Stimulated activated CD4-positive, alpha-beta T cell treated with anti-CD3 and anti-CD28 coated beads, TNF-alpha, amount 100 ng/mL, for 1 hour (primary cell): ENCODE data around the gene SMG7.

Experiments used
- DNase-seq, 3 donors: peaks; one replicate each; pipeline ENCODE4 v3.0.0-alpha.2; 2020; ENCODE audit warnings: low read depth in 3 of 3, low spot score in 1 of 3

The SMG7 gene

DNA sequence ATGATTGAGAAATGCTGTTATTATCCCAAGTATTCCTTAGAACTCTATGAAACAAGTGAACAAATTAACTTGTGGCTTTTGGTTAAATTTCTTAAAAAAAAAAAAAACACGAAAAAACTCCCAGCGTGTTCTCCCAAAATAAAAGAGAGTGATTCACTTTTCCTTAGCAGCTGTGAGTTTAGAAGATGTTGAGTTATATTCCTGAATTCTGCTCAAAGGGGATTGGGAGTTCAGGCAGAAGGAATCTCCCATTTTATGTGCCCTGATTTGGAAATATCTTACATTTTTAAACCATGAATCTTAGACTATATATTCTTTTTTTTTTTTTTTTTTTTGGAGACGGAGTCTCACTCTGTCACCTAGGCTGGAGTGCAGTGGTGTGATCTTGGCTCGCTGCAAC, 34.3 kb downstream of the SMG7 start:
- no peak for DNase-seq

DNA sequence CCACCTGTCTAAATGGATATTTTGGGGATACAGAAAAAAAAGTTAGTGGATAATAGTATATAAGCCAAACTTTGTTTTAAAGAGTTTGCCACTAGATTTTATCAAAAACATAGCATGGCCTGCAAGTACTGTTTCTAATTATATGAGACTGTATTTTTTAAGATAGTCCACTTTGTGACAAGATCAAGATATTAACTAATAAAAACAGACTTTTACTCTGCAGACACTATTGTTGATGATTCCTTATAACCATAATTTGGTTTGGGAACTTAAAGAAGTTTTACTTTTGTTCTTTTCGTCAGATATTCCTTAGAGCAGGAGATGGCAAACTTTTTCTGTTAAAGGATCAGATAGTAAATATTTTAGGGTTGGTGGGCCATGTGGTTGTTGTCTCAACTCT, 36.4 kb downstream of the SMG7 start:
- DNase-seq, result no peak

DNA sequence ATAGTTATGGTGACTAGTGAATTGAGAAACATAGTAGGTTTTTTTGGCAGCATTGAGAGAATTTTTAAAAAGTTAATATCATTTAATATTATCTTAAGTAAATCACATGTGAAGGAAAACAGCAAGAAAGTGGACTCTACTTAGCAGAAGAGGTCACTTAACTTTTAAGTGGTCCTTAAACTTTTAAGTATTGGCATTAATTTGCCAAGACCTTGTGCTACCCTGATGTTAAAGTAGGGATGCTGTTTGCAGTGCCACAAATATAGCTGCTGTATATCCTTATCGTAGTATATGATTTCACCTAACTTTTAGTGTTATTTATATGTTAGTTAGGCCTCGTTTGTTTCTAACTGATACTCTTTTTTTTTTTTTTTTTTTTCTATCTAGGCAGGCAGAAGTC, 40.2 kb downstream of the SMG7 start:
- no peak for DNase-seq

DNA sequence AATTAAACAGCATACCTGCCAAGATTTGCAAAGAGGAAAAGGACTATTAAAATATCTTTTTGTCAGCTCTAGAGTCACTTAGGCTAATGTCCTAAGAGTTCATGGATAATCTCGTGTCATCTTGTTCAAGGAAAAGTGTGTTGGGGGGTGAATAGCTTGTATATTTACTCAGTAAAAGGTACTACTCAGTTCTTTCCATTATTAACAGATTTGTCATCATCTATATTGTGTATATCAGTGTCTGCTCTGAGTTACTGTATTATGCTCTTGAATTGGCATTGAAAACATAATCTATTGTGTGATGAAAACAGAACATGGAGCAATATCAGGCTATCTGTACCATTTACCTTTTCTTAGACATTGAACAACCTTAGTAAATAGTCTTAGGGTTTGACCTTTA, 41.9 kb downstream of the SMG7 start:
- DNase-seq, result no peak

DNA sequence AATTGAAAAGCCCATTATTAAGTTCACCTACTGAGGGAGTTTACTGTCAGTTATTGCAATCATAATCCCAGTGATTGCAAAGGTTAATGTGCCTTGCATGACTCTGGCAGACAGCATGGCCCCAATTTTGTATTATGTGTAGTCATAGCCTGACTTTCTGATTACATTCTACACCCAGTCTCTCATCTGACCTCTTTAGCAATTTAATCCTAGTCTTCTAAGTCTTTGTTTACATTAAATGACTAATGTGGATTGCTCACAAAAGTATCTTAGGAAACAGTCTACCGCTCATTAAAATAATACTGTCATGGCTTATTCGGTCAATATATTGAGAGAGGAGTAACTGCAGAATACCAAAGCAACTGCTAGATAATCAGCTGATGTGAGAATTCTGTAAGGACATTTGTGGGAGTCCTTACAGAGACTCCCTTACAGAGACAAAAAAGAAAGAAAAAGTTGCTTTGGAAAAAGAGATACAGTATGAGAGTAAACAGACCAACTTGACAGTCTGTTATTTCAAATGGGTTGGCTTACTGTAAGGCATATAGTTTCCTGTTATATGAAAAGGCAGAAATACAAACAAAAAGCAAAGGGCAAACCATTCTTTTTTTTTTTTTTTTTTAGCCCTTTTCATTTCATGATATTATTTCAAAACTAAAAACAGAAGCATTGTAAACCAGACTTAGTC, 42.8 kb downstream of the SMG7 start:
- no peak for DNase-seq

DNA sequence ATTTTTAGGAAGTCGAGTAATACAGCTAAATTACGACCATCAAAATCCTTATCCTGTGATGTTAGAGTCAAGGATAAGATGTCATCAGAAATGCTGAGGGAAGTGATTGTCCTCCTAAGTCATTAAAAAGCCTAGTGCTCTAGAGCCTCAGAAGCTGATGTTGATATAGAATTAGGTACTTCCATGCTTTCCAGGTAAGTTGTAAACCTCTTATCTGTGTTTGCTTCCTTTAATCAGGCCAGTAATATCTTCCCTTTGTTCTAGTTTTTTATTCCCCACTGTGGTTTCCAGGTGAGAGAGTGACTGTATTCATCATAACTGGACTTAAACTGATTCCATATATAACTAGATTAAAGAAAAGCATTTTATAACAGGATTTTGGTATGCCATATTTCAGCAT, 44.4 kb downstream of the SMG7 start:
- no peak for DNase-seq

DNA sequence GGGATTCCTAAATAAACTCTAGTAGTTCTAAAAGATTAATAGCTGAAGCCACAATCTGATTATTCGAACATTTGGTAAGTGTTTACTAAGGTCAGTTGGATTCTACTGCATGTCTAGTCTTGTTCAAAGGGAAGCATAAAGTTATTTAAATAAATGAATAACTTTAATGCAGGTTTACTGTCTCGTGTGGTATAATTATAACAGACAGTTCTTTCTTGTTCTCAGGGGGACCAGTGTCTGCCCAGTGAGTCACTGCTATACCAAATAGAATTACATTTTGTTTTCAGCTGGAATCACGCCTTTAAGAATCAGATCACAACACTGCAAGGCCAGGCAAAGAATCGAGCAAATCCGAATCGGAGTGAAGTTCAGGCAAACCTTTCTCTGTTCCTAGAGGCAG, 45.1 kb downstream of the SMG7 start:
- DNase-seq, result no peak

DNA sequence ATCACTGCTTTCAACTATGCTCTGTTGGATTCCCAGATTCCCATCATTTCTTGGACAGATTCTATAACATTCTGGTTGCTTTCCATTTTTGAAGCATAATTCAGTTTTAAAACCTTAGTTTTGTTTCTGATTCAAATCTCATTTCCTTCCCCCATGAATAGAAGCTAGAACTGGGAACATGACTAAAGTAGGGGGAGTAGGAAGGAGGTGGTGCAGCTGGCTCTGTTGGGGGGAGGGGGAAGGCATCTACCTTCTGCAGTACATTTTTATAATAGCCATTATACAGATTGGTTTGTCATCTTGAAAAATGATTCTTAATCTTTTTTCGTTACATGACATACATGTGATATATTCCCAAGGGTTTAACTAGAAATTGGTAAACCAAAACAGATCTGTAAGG, 48.1 kb downstream of the SMG7 start:
- no peak for DNase-seq

DNA sequence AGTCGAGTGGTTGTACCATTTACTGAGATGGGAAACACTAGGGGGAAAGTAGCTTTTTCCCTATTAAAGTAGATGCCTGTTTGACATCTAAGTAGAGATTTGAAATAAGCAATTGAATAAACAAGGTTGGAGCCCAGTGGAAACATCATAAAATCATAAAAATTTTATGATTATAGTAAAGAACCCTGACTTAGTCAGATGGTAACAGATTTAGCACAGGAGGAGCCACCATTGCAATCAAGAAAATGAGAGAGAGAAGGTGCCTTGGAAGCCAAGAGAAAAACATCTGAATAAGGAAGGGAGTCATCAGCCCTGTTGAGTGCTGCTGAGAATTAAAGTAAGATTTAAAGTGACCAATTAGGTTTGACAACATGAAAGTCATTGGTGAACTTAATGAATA, 49.8 kb downstream of the SMG7 start:
- DNase-seq, result no peak

DNA sequence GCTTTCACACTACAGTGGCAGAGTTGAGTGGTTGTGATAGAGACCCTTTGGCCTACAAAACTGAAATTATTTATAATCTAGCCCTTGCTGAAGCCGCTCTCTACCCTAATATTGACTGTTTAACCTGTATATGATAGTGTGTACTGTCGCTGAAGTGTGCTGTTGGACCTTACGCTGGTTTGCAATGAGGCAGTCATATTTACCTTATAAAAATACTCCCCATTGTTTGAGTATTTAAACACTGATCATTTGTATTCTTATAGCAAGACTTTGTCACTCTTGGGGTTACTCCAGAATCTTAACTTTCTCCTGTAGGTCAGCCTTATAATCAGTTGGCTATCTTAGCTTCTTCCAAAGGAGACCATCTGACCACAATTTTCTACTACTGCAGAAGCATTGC, 56.3 kb downstream of the SMG7 start:
- DNase-seq, result no peak

DNA sequence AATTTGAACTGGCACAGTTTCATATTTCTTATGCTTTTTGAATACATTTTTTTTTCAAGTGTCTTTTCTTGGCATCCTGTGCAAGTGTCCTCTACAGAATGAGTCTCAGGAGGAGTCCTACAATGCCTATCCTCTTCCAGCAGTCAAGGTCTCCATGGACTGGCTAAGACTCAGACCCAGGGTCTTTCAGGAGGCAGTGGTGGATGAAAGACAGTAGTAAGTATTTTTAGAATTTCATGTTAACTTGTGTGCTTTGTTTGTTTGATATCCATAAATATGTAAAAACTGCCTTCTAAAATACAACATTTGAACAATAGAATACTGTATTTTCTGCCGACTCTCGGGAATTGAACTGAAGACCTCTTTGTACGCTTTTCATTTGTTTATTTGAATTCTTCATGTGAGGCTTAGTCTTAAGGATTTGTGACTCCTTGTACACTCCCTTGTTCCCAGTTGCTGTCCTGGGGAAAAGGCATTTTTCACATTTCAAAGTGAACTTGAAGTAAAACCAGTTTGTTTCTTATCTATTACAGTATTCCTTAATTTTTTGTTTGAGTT, 61.4 kb downstream of the SMG7 start:
- no peak for DNase-seq

DNA sequence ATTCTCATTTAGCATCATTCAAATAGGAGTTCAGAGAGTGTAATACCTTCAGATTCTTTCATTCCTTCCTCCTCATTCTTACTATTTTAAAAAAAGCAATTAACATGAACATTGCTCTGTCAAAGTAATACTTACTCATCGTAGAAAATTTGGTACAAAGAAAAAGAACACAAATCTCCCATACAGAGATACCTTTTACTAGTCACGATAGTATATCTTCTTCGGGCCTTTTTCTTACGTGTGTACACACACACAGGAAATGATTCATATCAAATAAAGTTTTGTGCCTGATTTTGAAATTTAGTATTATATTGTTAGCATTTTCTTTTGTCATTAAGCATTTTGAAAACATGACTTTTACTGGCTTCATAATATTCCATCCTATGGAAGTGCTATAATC, 65.1 kb downstream of the SMG7 start:
- DNase-seq, result no peak

DNA sequence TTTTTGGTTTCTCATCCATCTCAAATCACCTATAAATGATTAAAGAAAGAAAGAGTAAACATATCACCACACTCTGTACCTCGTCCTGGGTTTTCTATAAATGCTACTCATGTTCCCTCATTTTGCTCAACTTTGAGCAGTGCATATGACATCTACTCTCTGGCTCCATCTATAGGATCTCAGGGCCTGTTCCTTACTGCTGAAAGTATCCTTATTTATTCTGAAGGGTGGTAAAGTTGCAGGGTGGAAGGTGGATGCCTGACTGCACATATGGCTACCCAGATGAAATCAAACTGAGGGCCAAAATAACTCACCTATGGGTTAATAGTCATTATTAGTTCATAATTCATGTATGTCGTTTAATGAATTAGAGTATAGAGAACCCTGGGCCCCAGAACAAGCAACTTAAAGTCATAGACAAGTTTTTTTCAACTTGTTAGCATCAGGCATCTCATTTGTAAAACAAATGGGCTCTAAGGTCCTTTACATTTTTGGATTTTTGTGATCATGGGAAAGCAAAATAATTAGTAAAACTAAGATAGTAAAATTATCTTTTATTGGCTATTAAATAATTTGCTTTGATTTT, 71.4 kb downstream of the SMG7 start:
- DNase-seq, result no peak

DNA sequence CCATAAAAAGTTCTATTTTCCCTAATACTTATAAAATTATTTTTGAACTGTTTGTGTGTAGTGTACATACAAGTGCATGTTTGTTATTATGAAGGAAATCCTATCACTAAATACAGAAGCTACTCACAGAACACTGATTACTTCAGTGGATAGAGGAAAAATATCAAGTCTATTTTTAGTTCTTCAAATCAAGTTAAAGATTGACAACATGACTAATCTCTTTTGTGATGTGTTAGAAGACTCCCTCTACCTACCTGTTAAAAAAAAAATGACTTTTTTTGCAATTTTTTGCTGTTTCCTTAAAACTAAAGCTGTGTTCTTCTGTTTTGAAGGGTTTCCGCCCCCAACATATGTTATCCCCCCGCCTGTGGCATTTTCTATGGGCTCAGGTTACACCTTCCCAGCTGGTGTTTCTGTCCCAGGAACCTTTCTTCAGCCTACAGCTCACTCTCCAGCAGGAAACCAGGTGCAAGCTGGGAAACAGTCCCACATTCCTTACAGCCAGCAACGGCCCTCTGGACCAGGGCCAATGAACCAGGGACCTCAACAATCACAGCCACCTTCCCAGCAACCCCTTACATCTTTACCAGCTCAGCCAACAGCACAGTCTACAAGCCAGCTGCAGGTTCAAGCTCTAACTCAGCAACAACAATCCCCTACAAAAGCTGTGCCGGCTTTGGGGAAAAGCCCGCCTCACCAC, 72.4 kb downstream of the SMG7 start:
- no peak for DNase-seq

DNA sequence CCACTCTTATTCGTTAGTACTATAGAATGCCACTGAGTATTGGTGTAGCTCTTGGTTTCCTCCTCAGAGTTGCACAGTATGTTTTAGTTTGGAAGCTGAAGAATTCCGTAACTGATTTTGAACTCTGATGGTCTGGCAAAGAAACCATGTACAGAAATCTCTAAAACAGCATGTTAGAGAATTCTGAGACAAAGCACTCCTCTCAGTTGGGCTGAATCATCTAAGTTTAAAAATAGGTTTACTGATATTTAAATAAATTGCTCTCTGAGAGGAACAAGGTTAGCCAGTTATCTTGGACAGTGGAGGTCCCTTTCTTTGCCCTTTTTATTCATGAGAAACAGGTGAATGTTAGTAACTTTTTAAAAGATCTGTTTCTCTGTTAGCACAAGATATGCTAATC, 74.1 kb downstream of the SMG7 start:
- no peak for DNase-seq

DNA sequence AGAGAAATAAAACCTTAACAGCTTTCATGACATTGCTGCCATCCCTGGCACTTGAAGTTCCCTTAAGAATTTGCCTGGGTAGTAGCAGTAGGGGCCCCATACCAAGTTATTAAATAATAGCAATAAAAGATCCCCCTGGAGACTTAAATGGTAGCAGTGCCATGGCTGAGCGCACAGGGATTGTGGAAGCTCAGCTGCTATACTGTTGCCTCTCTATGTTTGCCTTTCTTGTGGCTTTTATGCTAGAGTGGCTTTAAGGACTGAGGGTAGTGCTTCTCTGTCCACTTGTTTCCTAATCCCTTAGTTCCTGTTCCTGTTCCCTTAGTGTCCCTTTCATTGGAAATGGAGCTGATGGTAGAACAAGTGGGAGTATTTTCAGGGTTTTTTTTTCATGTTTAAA, 75.8 kb downstream of the SMG7 start:
- no peak for DNase-seq

DNA sequence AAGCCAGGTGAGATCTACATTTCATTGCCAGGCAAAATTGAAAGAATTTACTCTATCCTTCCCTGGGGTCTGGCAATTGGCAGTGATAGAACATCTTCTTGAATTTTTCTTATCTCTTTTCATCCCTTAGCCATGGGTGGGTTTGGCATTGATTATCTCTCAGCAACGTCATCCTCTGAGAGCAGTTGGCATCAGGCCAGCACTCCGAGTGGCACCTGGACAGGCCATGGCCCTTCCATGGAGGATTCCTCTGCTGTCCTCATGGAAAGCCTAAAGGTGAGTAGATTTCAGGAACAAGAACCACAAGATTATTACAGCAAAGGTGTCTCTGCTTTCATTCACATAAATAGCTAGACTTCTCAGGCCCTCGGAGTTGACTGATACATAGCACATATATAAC, 78.6 kb downstream of the SMG7 start:
- DNase-seq, result no peak

DNA sequence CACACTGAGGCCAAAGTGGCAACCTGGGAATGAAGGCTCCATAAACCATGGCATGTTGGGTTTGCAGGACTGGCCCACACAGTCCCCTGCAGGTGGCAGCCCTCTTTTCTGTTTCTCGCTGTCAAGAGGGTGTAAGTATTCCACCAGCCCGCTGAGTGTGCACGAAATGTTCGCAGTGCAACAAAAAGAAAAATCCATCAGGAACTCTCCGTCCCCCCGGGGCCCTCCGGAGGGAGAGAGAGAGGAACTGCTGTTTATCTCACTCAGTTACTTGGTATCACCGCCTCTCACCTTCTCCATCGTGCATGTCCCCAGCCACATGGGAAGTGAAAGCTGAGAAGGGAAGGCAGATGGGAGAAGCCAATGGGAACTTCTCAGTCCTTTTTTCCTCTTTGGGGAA, 79.6 kb downstream of the SMG7 start:
- DNase-seq, result no peak

DNA sequence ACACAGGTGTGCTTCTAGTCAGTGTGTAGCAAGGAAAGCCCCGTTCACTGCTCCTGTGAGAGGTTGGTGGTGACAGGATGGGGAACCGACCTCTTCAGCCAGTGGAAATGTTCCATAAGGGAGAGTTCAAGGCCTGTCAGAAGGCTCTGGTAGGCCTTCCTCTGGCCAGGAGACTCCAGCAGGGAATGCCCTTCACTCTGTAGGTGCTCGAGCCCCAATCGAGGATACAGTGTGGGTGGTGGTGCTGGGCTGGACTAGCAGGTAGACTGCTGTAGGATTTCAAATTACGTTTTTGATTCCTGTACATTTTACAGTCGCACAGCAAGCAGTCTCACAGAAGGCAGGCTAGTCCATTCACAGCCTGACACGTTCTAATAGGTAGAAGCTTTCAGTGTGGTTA, 80.1 kb downstream of the SMG7 start:
- DNase-seq, result no peak

DNA sequence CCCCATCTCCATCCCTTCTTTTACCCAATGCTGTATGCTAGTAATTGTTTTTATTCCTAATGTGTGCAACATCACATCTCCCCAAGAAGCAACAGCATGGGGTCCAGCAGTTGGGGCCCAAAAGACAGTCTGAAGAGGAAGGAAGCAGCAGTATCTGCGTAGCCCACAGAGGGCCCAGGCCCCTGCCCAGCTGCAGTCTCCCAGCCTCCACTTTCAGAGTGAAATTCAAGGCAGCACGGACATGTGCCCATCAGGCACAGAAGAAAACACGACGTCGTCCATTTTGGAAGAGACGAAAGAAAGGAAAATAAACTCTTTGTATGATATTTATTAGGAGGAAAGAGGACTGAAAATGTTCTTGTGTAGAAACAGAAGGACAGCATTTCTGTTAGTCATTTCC, 80.6 kb downstream of the SMG7 start:
- DNase-seq, result no peak

DNA sequence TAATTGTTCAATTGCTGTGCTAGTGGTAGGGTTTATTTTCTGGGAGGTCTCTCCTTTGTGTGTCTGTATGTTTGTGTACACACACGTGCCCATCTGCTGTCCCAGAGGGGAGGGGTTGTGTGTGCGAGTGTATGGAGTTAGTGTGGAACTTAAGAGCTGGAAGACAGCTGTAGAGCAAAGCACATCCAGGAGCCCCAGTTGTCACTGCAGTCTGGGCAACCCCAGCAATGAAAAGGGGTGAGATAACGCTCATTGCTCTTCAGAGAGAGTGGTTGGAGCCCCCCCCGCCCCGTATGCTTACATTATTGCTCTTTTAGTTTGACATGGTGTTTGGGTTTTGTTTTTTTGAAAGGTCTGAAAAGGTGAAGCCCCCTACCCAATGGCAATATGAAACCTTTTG, 81.0 kb downstream of the SMG7 start:
- DNase-seq, result no peak

DNA sequence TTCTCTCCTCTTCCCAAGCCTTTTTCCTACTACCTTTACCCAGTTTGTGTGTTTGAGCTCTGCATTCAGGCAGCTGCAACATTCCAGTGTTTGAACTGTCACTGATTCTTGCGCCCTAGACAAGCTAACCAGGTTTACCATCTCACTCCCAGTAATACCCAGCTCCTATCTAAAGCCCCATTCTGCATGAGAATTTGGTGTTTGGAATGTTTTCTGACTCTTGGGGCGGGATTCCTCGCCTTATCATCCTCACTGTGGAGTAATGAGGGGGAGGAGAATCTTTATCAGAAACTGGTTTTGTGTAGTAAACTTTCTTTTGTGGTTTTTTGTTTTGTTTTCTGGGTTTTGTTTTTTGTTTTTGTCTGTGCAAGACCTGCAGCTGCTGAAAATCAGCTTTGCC, 81.5 kb downstream of the SMG7 start:
- no peak for DNase-seq

DNA sequence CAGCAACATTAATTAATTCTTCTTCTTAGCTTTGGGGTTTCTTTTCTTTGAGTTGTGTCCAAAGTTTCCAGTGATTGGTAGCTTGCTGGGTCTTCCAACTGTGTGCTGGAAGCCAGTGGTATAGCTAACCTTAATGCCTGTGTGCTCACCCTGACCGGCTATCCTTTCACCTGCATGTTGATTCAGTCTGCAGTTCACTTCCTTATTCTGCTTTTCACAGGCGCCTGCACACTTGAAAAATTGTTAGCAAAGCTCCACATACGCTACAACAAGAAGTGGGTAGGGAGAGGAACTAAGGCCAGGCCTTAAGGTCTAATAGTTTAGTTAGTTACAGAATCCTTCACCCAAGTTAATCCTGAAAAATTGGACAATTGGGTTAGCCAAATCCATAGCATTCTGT, 82.3 kb downstream of the SMG7 start:
- DNase-seq, result no peak
